HG03097 (cell line): ENCODE measurements around the gene UBL7.

Experiments used
- ATAC-seq: cut with Tn5 transposase; IDR thresholded peaks from one replicate; pipeline ENCODE4 v1.9.1; 2021; ENCODE audit not compliant: unreplicated experiment, low FRiP score

The UBL7 gene

DNA sequence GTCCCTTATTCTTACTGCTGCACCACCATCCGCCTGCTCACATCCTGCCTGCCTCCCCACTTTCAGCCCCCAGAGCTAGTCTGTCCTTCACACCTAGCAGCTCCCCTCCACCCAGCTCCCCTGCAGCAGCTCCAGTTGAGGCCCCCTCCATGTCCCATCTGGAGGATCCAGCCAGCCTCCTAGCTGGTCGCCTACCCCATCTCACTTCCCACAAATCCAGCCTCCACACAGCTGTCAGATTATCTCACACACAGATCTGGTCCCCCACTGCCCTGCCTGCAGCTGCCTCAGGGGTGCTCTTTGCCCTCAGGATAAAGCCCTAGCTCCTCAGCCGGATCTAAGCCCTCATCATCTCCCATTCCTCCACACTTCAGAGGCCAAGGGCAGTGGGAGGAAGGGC, 18.4 kb downstream of the UBL7 start:
- ATAC-seq, result no peak

DNA sequence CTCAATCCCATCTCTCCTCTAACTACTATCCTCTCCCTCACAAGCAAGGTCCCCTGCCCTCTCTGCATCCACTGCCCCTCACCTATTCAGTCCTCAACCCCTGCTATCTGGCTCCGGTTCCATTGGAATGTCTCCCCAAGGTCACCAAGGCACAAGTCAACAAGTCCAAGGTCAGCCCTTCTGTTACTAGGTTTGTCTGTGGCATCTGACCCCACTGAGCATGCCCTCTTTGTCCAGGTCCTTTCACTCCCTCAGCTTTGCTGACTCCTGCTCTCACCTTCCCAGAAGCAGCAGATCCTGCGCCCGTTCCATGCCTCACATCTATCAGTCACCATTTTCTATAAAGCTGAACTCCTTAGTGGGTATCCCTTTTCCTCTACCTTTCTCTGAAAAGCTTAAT, 18.9 kb downstream of the UBL7 start:
- no peak for ATAC-seq

DNA sequence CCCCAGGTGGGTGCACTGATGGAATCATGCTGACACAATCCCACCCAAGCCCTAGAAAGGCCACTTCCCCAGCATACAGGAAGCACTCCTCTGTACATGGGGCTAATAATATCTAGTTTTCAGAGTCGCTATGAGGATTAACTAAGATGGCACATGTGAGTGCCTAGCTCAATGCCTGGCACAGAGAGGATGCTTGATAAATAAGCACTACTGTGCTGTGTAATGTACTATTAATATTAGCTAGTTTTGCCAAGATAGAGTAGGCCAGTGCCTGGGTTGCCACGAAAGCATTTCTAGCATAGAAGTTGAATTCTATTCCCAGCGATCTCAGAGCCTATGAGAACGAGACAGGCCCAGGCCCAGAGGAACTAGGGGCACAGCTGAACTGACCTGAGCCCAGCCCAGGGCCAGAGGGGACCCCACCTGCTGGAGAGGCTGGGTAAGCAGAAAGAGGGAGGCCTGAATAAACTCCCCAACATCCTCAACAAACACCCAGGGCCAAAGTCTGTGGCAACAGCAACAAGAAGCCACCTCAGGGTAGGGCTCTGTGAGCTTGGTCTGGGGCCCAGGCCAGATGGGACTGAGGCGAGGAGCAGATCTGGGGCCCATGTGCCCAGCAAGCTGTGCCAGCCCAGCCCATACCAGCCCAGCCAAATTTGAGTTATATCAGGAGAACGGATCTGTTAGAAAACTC, 19.6 kb downstream of the UBL7 start:
- no peak for ATAC-seq

DNA sequence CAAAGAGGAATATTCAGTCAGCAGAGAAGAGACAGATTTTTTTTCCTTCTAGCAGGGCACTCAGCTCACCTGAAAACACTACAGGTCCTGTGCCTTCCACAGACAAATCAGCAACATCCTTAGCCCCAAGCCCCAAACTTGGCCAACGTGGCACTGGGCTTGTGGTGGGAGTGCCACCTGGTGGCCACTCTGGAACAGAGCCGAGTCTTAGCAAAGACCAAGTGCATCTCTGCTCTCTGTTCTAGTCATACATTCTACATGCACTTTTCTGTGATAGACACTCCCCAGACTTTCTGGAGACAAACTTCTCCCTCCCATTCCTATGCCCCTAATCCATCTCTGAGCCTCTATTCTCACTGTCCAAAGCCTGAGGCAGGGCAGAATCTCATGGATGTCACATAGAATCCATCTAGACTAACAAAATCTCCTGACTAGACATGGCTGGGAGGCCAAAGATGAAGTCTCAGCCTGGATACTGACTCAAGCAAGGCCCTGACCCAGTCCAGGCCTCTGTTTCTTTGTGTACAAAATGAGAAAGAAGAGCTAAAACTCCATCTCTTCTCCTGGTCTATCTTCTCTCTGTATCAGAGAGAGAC, 22.1 kb downstream of the UBL7 start:
- ATAC-seq, result no peak

DNA sequence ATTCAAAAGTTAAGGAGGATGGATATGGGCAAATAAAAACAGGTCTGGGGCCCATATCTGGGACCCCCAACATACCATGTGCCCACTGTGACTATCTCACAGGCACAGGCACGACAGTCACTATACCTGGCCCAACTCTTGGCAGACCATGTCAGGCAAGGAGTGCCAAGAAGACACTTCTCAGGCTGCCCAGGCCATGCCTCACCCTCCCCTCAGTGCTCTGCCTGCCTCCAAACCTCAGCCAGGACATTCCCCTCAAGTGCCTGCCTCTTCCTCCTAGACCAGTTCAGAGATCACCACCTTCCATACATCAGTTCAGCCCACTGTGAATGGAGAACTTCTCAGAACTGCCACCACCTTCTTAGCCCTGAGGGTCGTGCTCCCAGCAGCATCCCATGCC, 22.8 kb downstream of the UBL7 start:
- no peak for ATAC-seq

DNA sequence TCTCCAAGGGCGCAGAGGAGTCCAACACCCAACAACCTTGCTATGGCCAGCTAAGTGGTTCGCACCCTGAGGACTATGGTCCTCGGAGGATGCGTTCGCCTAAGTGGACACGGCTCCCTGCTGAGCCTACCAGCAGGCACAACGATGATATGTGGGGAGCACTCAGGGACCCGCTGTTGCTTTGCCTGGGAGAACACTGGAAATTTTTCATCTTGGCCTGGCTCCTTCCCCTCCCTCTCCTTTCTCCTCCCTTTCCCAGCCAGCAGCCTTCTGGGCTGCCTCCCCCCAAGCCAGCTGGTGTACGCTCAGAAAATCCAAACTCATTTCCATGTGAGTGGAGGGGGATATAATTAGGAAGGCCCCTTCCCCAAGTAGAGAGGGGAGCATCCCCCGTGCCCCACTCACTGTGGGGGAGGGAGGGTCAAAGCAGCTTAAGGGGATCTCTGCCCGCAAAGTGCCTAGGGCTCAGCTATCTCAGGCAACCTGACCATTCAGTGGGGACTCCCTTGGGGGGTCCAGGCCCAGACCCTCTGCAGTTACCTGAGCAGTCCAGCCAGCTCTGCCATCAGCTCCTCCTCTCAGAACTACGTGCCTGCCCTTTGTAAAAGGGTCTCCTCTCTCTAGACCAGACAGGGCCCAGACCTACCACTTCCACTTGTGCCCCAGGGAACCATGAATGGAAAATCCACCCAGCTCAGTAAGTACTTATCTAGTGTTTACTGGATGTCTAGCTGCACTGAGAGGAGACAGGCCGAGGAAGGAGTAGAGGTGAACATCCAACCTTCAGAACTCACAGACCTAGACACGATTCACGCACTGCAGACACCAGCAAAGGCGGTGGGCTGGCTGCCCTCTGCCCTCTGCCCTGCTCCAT, 26.5 kb downstream of the UBL7 start:
- no peak for ATAC-seq

DNA sequence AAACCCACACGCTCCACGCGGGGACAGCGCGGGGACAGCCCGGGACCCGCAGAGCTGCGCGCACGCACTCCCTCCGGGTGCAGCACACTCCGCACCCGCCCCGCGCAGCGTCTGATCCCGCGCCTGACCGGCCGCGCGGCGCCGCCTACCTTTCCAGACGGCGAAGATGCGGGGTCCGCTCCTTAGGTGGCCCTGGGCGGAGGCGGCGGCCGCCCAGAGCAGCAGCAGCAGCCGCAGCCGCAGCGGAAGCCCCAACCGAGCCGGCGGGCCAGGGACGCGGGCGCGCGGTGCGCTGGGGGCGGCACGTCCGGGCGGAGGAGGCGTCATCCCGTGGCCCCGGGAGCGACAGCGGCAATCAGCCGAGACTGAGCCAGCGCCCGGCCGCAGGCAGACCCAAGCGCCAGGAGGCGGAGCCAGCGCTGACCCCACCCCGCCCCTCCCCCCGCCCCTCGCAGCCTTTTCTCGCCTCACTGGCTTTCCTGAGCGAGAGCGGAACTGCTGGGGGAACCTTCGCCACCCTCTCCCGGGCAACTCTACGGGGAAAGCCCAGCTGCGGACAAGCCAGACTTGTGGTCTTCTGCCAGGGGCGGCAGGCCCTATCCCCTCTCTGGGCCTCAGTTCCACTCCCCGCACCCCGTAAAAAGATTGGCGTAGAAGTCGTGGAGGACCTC, 27.2 kb downstream of the UBL7 start, which contains the start of gene SEMA7A:
SEMA7A (minus strand) TSS at position 367 of the 671 bp plus-strand sequence; CDS start at position 327, 40 bp downstream.
- peak; percentile 69 for ATAC-seq

DNA sequence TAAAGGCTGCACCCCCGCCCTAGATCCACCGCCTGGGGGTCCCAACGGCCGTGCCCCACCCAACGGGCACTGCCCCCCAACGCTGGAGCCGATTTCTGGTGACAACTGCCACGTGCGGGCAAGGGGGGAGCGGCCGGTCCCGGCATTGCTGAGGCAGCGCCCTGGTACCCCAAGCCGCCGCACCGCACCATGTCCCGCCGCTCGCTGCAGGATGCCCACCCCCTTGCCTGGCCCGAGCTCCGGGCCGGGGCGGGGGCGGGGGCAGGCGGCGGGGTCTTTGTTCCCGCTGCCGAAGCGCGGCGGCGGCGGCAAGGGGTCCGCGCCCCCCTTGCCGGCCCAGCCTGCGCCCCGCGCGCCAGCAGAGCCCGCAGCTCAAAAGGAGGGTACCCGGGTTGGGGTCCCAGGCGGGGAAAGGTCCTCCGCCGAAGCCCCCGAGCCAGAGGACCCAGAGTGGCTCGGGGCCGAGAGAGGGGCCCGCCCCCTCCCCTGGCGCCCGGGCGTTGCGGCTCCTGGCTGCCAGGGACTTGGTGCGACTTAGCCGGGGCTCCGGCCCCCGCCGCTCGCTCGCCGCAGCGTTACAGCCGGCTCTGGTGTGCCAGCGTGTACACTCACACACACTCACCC, 27.9 kb downstream of the UBL7 start:
- ATAC-seq, result peak; percentile 4

DNA sequence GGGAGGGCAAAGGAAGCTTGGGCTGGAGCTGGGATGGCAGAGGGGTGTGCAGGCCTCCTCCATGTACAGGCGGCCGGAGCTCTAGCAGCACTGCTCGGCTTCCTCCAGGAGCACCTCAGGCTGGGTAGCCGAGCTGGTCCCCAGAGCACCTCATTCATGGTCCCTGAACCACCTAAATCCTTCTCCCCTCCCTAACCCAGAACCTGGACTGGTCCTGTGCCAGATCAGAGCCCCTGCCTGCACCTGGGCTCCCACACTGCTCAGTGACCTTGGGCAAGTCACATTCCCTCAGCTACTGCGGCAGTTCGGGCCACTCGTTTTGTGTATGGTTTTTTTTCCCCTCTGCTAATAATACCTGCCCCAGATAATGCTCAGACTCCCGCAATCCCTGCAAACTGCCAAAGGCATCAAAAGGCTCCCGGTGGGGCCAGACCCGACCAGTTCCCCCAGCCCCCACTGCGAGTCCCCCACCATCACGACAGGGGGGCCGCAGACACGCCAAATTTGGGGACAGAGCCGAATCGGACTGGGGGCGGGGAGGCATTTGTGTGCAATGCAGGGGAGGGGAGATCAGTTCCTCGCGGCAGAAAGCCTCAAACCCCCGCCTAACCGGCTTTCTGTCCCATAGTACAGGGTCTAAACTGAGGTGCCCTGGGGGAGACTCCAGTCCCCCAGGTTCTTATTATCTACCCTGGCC, 28.5 kb downstream of the UBL7 start:
- ATAC-seq, result no peak

DNA sequence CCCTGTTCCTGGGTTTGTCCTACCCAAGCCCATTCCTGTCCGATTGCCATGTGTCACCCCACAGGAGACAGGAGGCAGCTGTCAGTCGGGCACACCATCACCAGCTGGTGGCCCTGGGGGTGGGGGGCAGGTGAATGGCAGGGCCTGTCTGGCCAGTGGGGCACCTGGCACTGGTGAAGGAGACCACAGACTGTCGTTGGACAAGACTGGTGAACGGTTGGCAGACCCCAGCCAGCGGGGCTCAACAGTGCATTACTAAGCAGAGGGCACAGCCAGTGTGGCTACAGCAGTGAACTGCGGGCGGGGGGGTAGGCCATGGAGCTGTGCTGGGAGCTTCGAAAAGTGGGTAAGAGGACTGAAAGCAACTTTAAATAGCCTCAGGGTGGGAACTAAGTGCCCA, 29.3 kb downstream of the UBL7 start:
- ATAC-seq, result no peak

DNA sequence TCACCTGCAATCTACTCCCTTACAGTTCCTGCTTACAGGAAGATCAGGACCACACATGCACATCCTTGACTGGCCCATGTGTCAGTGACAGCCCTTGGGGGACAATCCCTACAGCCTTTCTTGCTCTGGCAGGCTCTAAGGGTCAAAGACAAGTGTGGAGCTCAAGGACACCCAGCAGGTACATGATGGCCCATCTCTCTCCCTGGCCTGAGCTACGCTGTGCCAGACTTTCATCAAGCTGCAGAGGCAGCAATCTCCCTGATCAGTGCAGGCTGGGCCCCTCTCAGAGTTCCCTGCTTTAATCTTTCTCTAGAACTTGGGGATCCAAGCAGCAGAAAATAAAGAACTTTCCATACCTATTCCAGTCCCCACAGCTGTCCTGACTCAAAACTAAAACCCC, 29.8 kb downstream of the UBL7 start:
- ATAC-seq, result no peak

DNA sequence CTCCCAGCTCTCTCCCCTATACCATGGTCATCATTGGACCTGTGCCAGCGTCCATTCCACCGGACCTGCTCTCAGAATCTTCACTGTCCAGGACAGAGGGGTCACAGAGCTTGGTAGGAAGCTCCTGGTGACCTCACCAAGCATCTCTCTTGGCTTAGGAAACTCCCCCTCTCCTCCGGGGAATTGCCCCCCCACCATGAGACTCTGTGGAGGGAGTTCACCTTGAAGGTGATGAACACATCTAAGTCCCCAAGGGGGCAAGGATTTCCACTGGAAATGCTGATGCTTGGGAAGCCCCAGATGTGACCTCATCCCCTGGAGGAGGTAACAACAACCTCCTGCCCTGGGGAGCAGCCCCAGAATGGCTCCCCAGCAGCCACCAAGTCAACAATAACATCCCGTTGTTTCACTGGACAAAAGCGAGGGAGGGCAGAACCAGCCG, 30.4 kb downstream of the UBL7 start:
- no peak for ATAC-seq

DNA sequence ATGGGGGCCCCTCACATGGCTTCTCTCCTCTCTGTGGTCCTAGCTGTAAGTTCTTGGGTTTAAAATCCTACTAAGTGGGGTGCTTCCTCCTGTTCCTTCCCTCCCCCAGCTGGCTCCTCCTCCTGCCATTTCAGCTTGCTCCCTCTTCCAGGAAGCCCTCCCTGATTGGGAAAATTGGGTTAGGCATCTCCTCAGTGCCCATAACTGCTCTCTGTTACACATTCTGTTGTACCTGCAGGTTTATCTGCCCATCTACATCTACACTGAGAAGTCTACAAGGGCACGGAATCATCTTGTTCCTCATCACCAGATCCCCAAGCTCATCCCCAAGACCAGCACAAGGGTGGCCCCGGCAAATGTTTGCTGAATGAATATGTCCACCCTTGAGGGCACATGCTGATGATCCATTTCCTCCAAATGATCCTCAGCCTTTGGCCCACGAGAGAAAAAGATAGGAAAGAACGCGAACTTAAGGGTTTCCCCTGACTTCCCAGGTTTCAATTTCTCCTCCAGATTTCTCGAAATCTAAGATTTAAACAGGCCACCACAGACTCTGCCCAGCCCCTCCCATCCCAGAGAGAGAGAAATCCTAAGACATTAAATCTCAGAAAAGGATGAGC, 31.1 kb downstream of the UBL7 start:
- ATAC-seq, result no peak

DNA sequence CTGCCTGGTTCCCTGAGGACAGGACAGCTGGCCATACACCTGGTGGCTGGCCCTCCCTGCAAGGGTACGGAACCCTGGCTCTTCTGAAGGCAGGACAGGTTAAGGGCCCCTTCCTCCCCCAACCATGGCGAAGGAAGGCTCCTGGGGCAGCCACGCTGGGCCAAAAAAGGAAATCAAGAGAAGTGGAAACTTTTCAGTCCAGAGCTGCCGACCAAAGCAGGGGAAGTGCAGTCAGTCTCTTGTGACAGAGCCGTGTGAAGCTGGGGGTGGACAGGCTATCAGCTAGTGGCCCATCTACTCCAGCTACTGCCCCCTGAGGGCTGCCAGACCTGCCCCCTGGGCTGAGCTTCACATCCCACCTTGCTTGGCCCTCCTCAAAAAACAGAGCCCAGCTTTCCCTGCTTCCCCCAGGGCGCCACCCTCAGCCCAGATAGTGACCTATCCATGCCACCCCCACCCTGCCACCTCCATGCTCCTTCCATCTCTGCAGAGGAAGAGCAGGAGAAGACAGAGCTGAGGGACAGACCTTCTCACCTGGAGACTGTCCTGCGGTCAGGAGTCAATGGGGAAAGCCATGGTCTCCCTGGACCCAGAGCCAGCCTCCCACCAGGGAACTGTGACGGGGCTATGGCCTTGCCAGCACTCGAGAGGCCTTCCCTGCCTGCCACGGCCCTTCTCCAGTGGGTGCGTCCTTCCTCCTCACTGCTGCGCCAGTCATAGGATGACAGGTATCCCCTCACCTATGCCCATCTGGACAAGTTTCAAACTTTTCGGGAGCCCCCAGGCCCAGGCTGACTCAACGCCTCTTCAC, 31.8 kb downstream of the UBL7 start:
- no peak for ATAC-seq

DNA sequence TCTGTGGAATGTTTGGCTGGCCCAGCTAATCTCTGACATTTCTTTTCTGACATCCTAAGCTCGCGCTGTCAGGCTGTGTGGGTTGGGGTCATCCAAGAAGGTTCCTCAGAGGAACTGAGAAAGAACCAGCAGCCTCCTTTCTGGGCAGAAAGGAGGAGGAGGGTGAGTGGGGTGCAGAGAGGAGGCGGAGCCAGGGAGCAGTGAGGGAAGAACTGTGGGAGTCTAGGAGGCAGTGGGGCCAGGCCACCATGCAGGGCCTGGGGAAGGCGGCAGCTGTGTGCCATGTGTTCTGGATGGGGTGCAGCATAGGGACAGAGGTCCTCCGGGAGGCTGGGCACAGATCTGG, 32.5 kb downstream of the UBL7 start:
- no peak for ATAC-seq

DNA sequence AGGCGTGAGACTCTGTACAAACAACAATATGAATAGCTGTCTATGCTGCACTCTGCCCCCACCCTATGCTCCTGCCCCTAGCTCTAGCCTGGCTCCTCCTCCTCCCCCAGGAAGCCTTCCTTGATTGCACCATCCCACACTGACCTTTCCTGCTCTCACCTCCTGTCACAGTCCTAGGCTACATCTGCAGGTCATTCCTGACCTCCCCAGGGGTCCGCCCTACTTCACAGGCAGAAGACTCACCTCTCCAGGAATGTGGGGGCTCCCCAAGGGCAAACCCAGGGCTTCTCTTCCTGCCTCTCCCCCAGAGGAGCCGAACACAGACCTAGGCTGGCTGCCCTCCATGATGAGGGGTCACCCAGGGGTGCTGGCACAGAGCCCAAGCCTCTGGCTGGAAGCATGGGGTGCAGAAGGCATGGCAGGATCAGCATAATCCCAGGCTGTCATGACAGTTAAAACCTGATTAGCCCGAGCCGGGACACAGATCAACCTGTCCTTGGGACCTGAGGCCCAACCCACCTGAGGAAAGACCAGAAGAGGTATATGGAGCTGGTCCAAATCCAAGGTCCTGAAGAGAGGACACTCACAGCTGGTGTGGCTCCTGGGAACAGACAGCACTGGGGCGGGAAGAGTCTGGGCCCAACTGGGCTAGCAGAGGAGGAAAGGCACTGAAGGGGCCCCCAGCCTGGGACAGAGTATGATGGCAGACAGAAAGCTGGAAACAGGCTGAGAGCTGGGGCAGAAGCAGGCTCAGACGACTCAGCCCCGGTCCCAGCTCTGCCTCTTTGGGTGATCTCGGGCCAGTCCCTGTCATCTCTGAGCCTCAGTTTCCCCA, 33.1 kb downstream of the UBL7 start:
- no peak for ATAC-seq

DNA sequence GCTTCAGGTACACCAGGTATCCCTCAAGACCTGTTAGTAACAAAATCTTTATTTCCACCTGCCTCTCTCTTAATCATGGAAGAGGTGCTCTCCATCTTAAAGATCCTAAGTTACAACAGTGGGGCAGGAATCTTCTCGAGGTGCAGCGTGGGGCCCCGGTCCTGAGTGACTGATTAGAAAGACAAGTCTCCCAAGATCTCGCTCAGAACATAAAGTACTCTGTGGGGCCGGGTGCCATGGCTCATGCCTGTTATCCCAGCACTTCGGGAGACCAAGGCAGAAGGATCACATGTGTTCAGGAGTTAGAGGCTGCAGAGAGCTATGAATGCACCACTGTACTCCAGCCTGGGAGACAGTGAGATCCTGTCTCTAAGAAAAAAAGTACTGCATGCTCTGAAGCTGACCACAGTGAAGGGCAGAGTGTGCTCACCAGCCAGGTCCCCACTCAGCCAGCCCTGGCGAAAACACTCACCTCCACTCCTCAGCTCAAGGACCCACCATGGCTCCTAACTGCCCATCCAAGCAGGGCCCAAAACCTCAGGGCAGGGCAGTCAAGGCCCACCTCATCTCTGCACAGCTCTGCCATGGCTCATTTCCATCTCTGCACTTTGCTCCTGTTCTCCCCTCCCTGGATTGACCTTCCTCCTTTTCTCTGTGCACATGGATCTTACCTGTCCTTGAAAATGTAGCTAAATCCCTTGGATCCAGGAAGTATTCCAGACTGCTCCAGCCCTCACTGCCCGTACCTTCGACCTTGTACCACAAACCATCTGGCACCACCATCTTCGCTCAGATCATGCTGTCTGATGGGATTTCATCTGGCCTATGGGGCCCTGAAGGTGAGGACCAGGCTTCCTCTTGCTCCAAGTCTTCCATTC, 34.3 kb downstream of the UBL7 start:
- no peak for ATAC-seq
